DLD1 (cell line): ENCODE results near the gene HEBP2.

Experiments
- in situ Hi-C: cut with HindIII; loops from 2 replicates; pipeline ENCODE4 v1.10.0; 2017; ENCODE audit warnings: low sequenced_read_pairs

HEBP2 gene

GRCh38 chr6:138451043-138451442, 47.0 kb downstream of the HEBP2 start:
- in situ Hi-C loops, result no loop called here

DNA sequence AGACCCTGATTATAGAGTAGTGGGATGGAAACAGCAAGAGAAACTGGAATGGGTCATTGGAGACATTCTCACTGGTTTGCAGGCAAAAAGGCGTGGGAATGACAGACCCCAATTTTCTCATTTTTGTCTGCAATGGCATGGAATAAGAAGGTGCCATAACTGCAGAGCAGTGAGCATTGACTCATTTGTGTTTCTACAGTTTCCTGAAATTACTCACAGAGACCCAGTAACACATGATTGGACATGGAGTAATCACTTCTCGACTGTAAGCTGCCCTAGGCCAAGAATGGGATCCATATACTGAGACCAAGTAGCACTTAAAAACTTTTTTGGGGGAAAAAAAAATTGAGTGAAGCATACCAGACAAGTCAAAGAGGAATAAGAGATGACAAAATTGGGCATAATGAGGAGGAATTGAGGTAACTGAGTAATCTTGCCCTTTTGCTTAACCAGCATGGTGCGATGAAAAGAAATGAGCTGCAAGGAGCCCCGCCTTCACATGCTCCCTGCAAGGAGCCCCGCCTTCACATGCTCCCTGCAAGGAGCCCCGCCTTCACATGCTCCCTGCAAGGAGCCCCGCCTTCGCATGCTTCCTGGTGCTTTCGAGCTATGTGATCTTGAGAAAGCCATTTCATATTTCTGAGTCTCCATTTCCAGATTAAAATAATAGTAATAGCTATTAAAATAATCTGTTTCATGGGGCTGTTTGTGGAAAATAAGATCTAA, 51.1 kb downstream of the HEBP2 start:
- in situ Hi-C loops, result no loop called here

- in situ Hi-C loops, result no loop called here
Observed at GRCh38 chr6:138455746-138456400, 51.9 kb downstream of the HEBP2 start.

GRCh38 chr6:138456401-138456790, 52.4 kb downstream of the HEBP2 start:
- in situ Hi-C loops, result no loop called here

DNA sequence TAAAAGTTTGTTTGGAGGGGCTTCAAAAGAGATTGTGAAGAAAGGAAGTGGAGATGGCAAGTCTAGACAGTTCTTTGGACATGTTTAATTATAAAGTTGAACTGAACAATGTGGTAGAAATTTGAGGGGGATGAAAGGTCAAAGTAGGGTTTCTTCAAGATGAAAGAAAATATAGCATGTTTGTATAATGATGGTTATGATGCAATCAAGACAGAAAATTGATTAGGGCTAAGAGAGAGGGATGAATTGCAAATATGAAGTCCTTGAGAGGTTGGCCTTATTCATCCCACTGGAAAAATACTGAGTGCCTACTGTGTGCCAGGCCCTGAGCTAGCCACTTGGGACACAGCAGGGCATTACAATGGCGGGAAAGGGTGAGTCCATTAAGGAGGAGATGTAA, 57.6 kb downstream of the HEBP2 start:
- in situ Hi-C loops, result no loop called here

GRCh38 chr6:138464085-138464484, 60.1 kb downstream of the HEBP2 start:
- in situ Hi-C loops, result no loop called here

DNA sequence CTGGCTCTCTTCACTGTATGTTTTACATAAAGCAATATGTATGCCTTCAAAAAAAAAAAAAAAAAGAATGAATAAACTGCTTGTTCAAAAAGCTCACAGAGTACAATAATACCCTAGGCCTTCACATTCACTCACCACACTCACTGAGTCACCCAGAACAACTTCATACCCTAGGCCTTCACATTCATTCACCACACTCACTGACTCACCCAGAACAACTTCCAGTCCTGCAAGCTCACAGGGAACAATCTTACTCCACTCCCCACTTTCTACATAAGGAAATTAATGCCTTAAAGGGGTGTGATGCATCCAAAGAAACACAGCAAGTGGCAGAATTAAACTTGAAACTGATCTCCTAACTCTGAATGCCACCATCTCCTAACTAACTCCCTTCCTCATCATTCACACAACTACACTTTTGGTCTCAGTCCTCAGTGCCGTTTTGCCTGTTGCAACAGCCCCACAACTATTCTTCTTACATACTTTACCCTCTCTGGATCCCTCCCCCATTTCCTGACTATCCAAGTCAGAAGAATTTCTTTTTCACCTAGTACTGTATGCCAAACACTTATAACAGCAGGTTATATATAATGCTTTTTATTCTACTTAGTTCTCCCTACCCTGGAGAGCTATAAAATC, 61.1 kb downstream of the HEBP2 start:
- in situ Hi-C loops, result no loop called here

DNA sequence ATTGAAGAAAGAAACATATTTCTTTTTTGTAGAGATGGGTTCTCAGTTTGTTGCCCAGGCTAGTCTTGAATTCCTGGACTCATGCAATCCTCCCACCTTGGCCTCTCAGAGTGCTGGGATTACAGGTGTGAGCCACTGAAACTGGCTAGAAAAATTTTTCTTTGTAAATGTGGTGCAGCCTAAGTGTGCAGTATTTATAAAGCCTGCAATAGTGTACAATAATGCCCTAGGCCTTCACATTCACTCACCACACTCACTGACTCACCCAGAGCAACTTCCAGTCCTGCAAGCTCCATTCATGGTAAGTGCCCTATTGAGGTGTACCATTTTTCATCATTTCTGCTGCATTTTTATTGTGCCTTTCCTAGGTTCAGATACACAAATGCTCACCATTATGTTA, 63.9 kb downstream of the HEBP2 start:
- in situ Hi-C loops, result no loop called here

- in situ Hi-C loops, result no loop called here
Observed at GRCh38 chr6:138468320-138469015, 64.4 kb downstream of the HEBP2 start.
